Erythroblast (primary cell): ENCODE data around the gene PLPPR4.

Source experiments
- GATA1 ChIP-seq: IDR thresholded peaks from 2 replicates; pipeline ENCODE4 v1.6.1; 2011; ENCODE audit warnings: low read depth, mild to moderate bottlenecking, control low read depth, low read length, moderate library complexity
- POLR2A ChIP-seq: IDR thresholded peaks from 2 replicates; pipeline ENCODE4 v1.6.1; 2011; ENCODE audit warnings: mild to moderate bottlenecking, low read length

GRCh38 chr1:99233446-99233845 is 30.8 kb upstream of the PLPPR4 start:
- no peak for TF ChIP-seq POLR2A
- TF ChIP-seq GATA1, result no peak
